ENCODE measurements around the gene MGMT.

MGMT gene

GRCh38 chr10:129727495-129727894 is 260.5 kb downstream of the MGMT start:
- DNase-seq, result no peak

GRCh38 chr10:129728246-129728820 is 261.3 kb downstream of the MGMT start:
- no peak for DNase-seq

GRCh38 chr10:129728905-129729795 is 262.1 kb downstream of the MGMT start:
- DNase-seq, result no peak

GRCh38 chr10:129730272-129730992 is 263.4 kb downstream of the MGMT start:
- peak in 4 of 56 donors; percentile 8 to 21 (median 12) for DNase-seq

GRCh38 chr10:129730993-129731325 is 263.9 kb downstream of the MGMT start:
- no peak for DNase-seq

- no peak for DNase-seq
Observed at GRCh38 chr10:129740532-129741279, 273.7 kb downstream of the MGMT start.

- DNase-seq, result no peak
Observed at GRCh38 chr10:129741280-129741977, 274.4 kb downstream of the MGMT start.

GRCh38 chr10:129741978-129742741 is 275.1 kb downstream of the MGMT start:
- no peak for DNase-seq

- DNase-seq, result no peak
Observed at GRCh38 chr10:129742742-129743550, 275.9 kb downstream of the MGMT start.

GRCh38 chr10:129743738-129744133 is 276.7 kb downstream of the MGMT start:
- DNase-seq, result no peak

GRCh38 chr10:129744134-129745111 is 277.4 kb downstream of the MGMT start:
- no peak for DNase-seq

GRCh38 chr10:129745186-129745750 is 278.2 kb downstream of the MGMT start:
- no peak for DNase-seq

- DNase-seq, result no peak
Observed at GRCh38 chr10:129754211-129755050, 287.4 kb downstream of the MGMT start.

GRCh38 chr10:129755158-129755591 is 288.1 kb downstream of the MGMT start:
- DNase-seq, result no peak

- no peak for DNase-seq
Observed at GRCh38 chr10:129755621-129756020, 288.6 kb downstream of the MGMT start.
